ENCODE data around the gene BBS1. TPM values are rescaled to one million over a fixed set of nuclear protein-coding genes. Genes with fewer than 3 reads are reported as not detected.

Gene BBS1
- polyA plus RNA-seq, 1 of the 3 experiments (the other 2 are of a cell fraction), result 24.8 TPM

DNA sequence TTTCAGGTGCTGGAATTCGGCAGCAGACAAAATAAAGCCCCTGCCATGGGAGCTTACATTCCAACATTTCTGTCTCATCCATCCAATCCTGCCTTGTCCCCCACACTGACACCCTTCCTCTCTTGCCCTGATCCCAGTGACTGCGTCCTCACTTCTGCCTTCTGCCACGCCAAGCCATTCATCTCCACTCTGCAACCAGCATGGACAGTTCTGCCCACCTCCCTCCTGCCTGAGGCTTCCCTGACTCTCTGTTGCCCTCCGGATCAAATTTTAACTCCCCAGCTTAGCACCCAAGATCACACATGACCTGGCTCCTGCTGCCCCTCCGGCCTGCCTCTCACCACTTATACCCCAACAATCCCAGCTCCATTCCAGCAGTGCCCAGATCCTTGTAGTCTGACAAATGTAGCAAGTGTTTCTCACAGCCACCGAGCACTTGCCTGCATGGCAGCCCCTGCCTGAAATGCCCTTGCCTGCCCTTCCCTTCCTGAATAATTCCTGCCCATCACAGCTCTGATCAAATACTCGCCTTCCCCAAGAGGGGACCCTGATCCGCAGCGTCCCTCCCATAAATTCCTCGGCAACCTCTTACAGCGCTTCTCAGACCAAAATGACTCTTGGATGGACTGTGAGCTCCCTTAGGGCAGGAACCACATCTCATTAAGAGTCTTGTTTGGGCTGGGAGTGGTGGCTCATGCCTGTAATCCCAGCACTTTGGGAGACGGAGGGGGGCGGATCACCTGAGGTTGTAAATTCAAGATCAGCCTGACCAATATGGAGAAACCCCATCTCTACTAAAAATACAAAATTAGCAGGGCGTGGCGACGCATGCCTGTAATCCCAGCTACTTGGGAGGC is 38.6 kb downstream of the BBS1 start:
- Histone ChIP-seq H3K9ac (no peak overlapping the region), H3K27ac (ENCODE audit: low read depth in 2 of 2, low read length in 1 of 2) (no peak overlapping the region), H3K9me2 (no peaks in the 10 kb centered on the region), H3K9me3 (no peaks in the 10 kb centered on the region), H3K79me2 (ENCODE audit: insufficient read depth) (peaks cover 7% of the 10 kb centered on the region), H2AFZ (ENCODE audit: low read depth) (no peak overlapping the region), H3F3A (replicated peaks; ENCODE audit: insufficient read depth) (peaks cover 4% of the 10 kb centered on the region), H3K36me3 (replicated peaks in 1 of 2; ENCODE audit: control insufficient read depth in 1 of 2, insufficient read depth in 2 of 2, low read length in 1 of 2) (no peaks in the 10 kb centered on the region), H3K4me3 (ENCODE audit: low read depth in 2 of 2, low read length in 1 of 2) (no peak overlapping the region), H4K20me1 (ENCODE audit: insufficient read depth) (no peaks in the 10 kb centered on the region), H3K27me3 (ENCODE audit: insufficient read depth) (no peaks in the 10 kb centered on the region), H3K4me1 (ENCODE audit: control insufficient read depth in 1 of 2, insufficient read depth in 2 of 2, low read depth in 1 of 2, low read length in 1 of 2) (peaks cover 0 to 4% of the 10 kb centered on the region in 2 experiments; a peak in 1 of 4 replicates), H3K4me2 (no peak overlapping the region)
- ChIA-PET POLR2A (no interaction called here), CTCF (interaction anchor here (0.9 to 1.5 kb wide), 4 partner anchors 9 to 159 kb away, joined by 3 to 5 read pairs (median 3); no protein-coding TSS in a partner anchor)
- 73% methylated on average over 16 of the region's 16 CpGs for WGBS (ENCODE audit: low lambda C conversion rate)
- TF ChIP-seq FOXJ3 (CRISPR knock-in tag; IDR thresholded peaks at IDR 0.05) (no peak), GATA2 (CRISPR knock-in tag; IDR thresholded peaks at IDR 0.05) (no peak), SIN3A (IDR thresholded peaks at IDR 0.05; ENCODE audit: borderline replicate concordance, low read depth, low read length) (no peak), USF1 (IDR thresholded peaks at IDR 0.05; ENCODE audit: borderline replicate concordance, low read depth) (no peak), NRF1 (IDR thresholded peaks at IDR 0.05; ENCODE audit: low read depth, low read length) (no peak), GABPA (IDR thresholded peaks at IDR 0.05; ENCODE audit: low read depth) (no peak)
- DNase-seq, result no peak

DNA sequence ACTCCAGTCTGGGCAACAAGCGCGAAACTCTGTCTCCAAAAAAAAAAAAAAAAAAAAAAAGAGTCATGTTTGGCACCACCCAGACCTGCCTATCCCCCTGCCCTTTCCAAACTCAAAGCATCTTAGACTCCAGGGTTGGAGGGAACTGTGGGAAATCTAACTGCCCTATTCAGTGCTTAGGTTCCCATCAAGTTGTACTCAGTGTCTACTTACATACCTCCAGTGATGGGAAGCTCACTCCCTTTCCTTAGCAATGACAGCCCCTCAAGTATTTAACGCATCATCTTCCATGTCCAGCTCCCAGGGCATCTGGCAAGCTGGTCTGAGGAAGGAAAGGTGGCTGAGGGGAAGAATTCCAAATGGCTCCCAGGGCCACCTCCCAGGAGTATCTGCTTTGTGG is 39.3 kb downstream of the BBS1 start:
- no peak for TF ChIP-seq EZH2phosphoT487 (IDR thresholded peaks at IDR 0.05; ENCODE audit: borderline replicate concordance, low read depth)
- POLR2A ChIA-PET, result no interaction called here
- Histone ChIP-seq H3K36me3 (replicated peaks in 1 of 2; ENCODE audit: control insufficient read depth in 1 of 2, insufficient read depth in 2 of 2, low read length in 1 of 2) (no peaks in the 10 kb centered on the region), H3F3A (replicated peaks; ENCODE audit: insufficient read depth) (peaks cover 4% of the 10 kb centered on the region), H4K20me1 (ENCODE audit: insufficient read depth) (no peaks in the 10 kb centered on the region), H3K4me1 (ENCODE audit: control insufficient read depth in 1 of 2, insufficient read depth in 2 of 2, low read depth in 1 of 2, low read length in 1 of 2) (peaks cover 0 to 2% of the 10 kb centered on the region in 2 experiments; a peak in 1 of 4 replicates), H3K27ac (ENCODE audit: low read depth in 2 of 2, low read length in 1 of 2) (no peak overlapping the region), H3K79me2 (ENCODE audit: insufficient read depth) (peaks cover 7% of the 10 kb centered on the region), H3K4me2 (no peak overlapping the region), H3K27me3 (ENCODE audit: insufficient read depth) (no peaks in the 10 kb centered on the region), H3K9me3 (no peaks in the 10 kb centered on the region), H3K9me2 (no peaks in the 10 kb centered on the region), H2AFZ (ENCODE audit: low read depth) (no peak overlapping the region), H3K9ac (no peak overlapping the region), H3K4me3 (ENCODE audit: low read depth in 2 of 2, low read length in 1 of 2) (no peak overlapping the region)
- 100% methylated on average over 2 of the region's 3 CpGs for WGBS (ENCODE audit: low lambda C conversion rate)
- DNase-seq, result no peak
- CTCF ChIA-PET, result interaction anchor here (1.2 to 1.5 kb wide), 3 partner anchors 14 to 160 kb away, joined by 3 to 5 read pairs (median 3); no protein-coding TSS in a partner anchor

GRCh38 chr11:66550887-66551286 is 40.5 kb downstream of the BBS1 start:
- no peaks in the 10 kb centered on the region for H3K9me2 ChIP-seq
- H3K4me1 ChIP-seq (ENCODE audit: control insufficient read depth in 1 of 2, insufficient read depth in 2 of 2, low read depth in 1 of 2, low read length in 1 of 2), result no peaks in the 10 kb centered on the region; a peak in 1 of 4 replicates
- H2AFZ ChIP-seq (ENCODE audit: low read depth), result no peak overlapping the region
- H3F3A ChIP-seq (replicated peaks; ENCODE audit: insufficient read depth), result peaks cover 4% of the 10 kb centered on the region
- no peak overlapping the region for H3K9ac ChIP-seq
- no peaks in the 10 kb centered on the region for H4K20me1 ChIP-seq (ENCODE audit: insufficient read depth)
- no peak overlapping the region for H3K27ac ChIP-seq (ENCODE audit: low read depth in 2 of 2, low read length in 1 of 2)
- H3K4me2 ChIP-seq, result no peak overlapping the region
- no peaks in the 10 kb centered on the region for H3K27me3 ChIP-seq (ENCODE audit: insufficient read depth)
- ChIA-PET CTCF (no interaction called here), POLR2A (no interaction called here)
- no peak overlapping the region for H3K4me3 ChIP-seq (ENCODE audit: low read depth in 2 of 2, low read length in 1 of 2)
- DNase-seq, result no peak
- no peaks in the 10 kb centered on the region for H3K79me2 ChIP-seq (ENCODE audit: insufficient read depth)
- H3K9me3 ChIP-seq, result no peaks in the 10 kb centered on the region
- H3K36me3 ChIP-seq (replicated peaks in 1 of 2; ENCODE audit: control insufficient read depth in 1 of 2, insufficient read depth in 2 of 2, low read length in 1 of 2), result no peaks in the 10 kb centered on the region
- WGBS (ENCODE audit: low lambda C conversion rate), result 56% methylated on average over 4 of the region's 4 CpGs
- TF ChIP-seq ELF1 (IDR thresholded peaks at IDR 0.05) (no peak), USF1 (IDR thresholded peaks at IDR 0.05; ENCODE audit: borderline replicate concordance, low read depth) (no peak), NFIC (IDR thresholded peaks at IDR 0.05; ENCODE audit: borderline replicate concordance) (no peak), FOSL2 (IDR thresholded peaks at IDR 0.05; ENCODE audit: borderline replicate concordance, low read depth) (no peak), GABPA (IDR thresholded peaks at IDR 0.05; ENCODE audit: low read depth) (no peak), RFX5 (IDR thresholded peaks at IDR 0.05; ENCODE audit: low read length) (no peak), IRF3 (IDR thresholded peaks at IDR 0.05; ENCODE audit: low read depth, low read length) (no peak), TCF12 (IDR thresholded peaks at IDR 0.05) (no peak), MAX (IDR thresholded peaks at IDR 0.05; ENCODE audit: low read depth) (no peak), PBX3 (IDR thresholded peaks at IDR 0.05) (no peak)
- TF ChIP-seq, protein P1, sequence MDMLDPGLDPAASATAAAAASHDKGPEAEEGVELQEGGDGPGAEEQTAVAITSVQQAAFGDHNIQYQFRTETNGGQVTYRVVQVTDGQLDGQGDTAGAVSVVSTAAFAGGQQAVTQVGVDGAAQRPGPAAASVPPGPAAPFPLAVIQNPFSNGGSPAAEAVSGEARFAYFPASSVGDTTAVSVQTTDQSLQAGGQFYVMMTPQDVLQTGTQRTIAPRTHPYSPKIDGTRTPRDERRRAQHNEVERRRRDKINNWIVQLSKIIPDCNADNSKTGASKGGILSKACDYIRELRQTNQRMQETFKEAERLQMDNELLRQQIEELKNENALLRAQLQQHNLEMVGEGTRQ (IDR thresholded peaks at IDR 0.05; ENCODE audit: borderline replicate concordance, low read depth, low read length), result no peak

Measured in SK-N-SH (cell line).